ENCODE data around the gene KLHL15. TPM values are rescaled to one million over a fixed set of nuclear protein-coding genes. Genes with fewer than 3 reads are reported as not detected.
"Not testable (repeated sequence)": the region's sequence is repeated elsewhere in the genome, so short reads cannot be mapped to it uniquely, and the experiment has no call there.

Gene KLHL15
- total RNA-seq, 2 donors from 2014 or later: 4.0 to 5.2 TPM

- TF ChIP-seq CTCF (IDR thresholded peaks at IDR 0.05): no peak
- intact Hi-C loops (cut with DNase I): no loop called here
These were observed 48.5 kb downstream of the KLHL15 start for GRCh38 chrX:23978491-23978890.

GRCh38 chrX:23965630-23966029, 61.4 kb downstream of the KLHL15 start:
- H3K4me3 ChIP-seq; H3K27me3 ChIP-seq; H3K9ac ChIP-seq (ENCODE audit: low read depth in 2 of 2, low read length in 2 of 2); intact Hi-C loops (cut with DNase I); H3K27ac ChIP-seq; H3K9me3 ChIP-seq; H3K4me1 ChIP-seq; DNase-seq; H3K36me3 ChIP-seq: not testable (repeated sequence)

More at GRCh38 chrX:23978491-23978890, 48.5 kb downstream of the KLHL15 start:
- no peaks in the 10 kb centered on the region for H3K4me1 ChIP-seq
- no peak for DNase-seq
- no peaks in the 10 kb centered on the region for H3K9me3 ChIP-seq
- no peak overlapping the region for H3K27ac ChIP-seq
- H3K36me3 ChIP-seq: no peaks in the 10 kb centered on the region
- no peak overlapping the region for H3K4me3 ChIP-seq
- H3K27me3 ChIP-seq: no peaks in the 10 kb centered on the region
- no peak overlapping the region for H3K9ac ChIP-seq (ENCODE audit: low read depth in 2 of 2, low read length in 2 of 2)

- Histone ChIP-seq H3K27me3 (peaks cover 9% of the 10 kb centered on the region), H3K27ac (no peak overlapping the region), H3K9me3 (no peaks in the 10 kb centered on the region), H3K9ac (ENCODE audit: low read depth in 2 of 2, low read length in 2 of 2) (no peak overlapping the region), H3K4me3 (no peak overlapping the region), H3K4me1 (no peaks in the 10 kb centered on the region), H3K36me3 (no peaks in the 10 kb centered on the region)
- intact Hi-C loops (cut with DNase I): no loop called here
- TF ChIP-seq CTCF (IDR thresholded peaks at IDR 0.05): no peak
- DNase-seq: no peak
These were observed 62.8 kb downstream of the KLHL15 start for GRCh38 chrX:23964191-23964590.

GRCh38 chrX:23959781-23960180, 67.2 kb downstream of the KLHL15 start:
- TF ChIP-seq CTCF (IDR thresholded peaks at IDR 0.05): no peak
- intact Hi-C loops (cut with DNase I): no loop called here
- no peaks in the 10 kb centered on the region for H3K9me3 ChIP-seq
- no peak overlapping the region for H3K4me3 ChIP-seq
- H3K27me3 ChIP-seq: peaks cover 9% of the 10 kb centered on the region
- no peak for DNase-seq
- no peaks in the 10 kb centered on the region for H3K4me1 ChIP-seq
- H3K27ac ChIP-seq: no peak overlapping the region
- H3K9ac ChIP-seq (ENCODE audit: low read depth in 2 of 2, low read length in 2 of 2): no peak overlapping the region
- H3K36me3 ChIP-seq: no peaks in the 10 kb centered on the region

- Histone ChIP-seq H3K4me1 (no peaks in the 10 kb centered on the region), H3K36me3 (no peaks in the 10 kb centered on the region), H3K27ac (no peak overlapping the region), H3K9me3 (no peaks in the 10 kb centered on the region), H3K27me3 (no peaks in the 10 kb centered on the region), H3K4me3 (no peak overlapping the region), H3K9ac (ENCODE audit: low read depth in 2 of 2, low read length in 2 of 2) (no peak overlapping the region)
- DNase-seq: no peak
- no peak for TF ChIP-seq CTCF (IDR thresholded peaks at IDR 0.05)
- intact Hi-C loops (cut with DNase I): no loop called here
These were observed 72.6 kb downstream of the KLHL15 start for GRCh38 chrX:23954396-23954795.

- no peak overlapping the region for H3K4me3 ChIP-seq
- intact Hi-C loops (cut with DNase I): no loop called here
- no peak overlapping the region for H3K27ac ChIP-seq
- no peak for TF ChIP-seq CTCF (IDR thresholded peaks at IDR 0.05)
- H3K27me3 ChIP-seq: no peaks in the 10 kb centered on the region
- no peaks in the 10 kb centered on the region for H3K9me3 ChIP-seq
- no peak overlapping the region for H3K9ac ChIP-seq (ENCODE audit: low read depth in 2 of 2, low read length in 2 of 2)
- DNase-seq: no peak
- H3K36me3 ChIP-seq: no peaks in the 10 kb centered on the region
- no peaks in the 10 kb centered on the region for H3K4me1 ChIP-seq
These were observed 73.1 kb downstream of the KLHL15 start for GRCh38 chrX:23953908-23954269.

All from colonic mucosa (tissue), 4 donors.